Panc1 (cell line): ENCODE results near the gene GBP1.

Experiments
- POLR2AphosphoS5 ChIP-seq: IDR thresholded peaks from 2 replicates; pipeline ENCODE4 v1.6.1; 2012; ENCODE audit warnings: mild to moderate bottlenecking, low read depth, low read length, moderate library complexity
- SIN3A ChIP-seq: IDR thresholded peaks from 2 replicates; pipeline ENCODE4 v1.6.1; 2012; ENCODE audit warnings: low read depth, mild to moderate bottlenecking, low read length, moderate library complexity, borderline replicate concordance; ENCODE audit not compliant: insufficient read depth
- TCF7L2 ChIP-seq: IDR thresholded peaks from 2 replicates; pipeline ENCODE4 v1.6.1; 2011; ENCODE audit warnings: mild to moderate bottlenecking, low read depth, low read length, inconsistent platforms
- TF ChIP-seq, protein P1 (sequence below): fragments of 450-650 bp; IDR thresholded peaks from 2 replicates; pipeline ENCODE4 v1.5.1; 2017; ENCODE audit warnings: mild to moderate bottlenecking
- TF ChIP-seq, protein P2 (sequence below), 2 experiments: IDR thresholded peaks; 2 replicates each; pipeline ENCODE4 v1.6.1; 2011 to 2012; ENCODE audit warnings: low read depth in 2 of 2, control low read depth in 1 of 2, low read length in 1 of 2, mild to moderate bottlenecking in 1 of 2, moderate library complexity in 1 of 2; ENCODE audit not compliant: insufficient read depth in 1 of 2

DNA sequence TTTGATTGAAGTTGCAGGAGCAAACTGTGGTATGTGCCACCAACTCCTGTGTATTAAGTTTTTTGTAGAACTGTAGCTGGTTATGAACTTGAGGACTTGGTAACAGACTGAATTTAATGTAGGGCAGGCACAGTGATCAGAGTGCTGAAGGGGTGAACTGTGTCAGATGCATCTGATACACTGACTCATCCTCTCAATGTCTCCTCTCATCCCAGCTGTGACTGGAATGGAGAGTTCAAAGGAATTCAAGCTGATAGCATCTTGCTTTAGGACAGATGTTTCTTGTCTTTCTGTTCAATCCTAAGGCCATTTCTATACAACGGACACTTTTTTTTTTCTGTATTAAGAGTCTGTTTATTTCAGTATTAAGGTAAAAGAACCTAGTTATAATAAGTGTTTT is 25.0 kb upstream of the GBP1 start:
- TF ChIP-seq, protein P1, sequence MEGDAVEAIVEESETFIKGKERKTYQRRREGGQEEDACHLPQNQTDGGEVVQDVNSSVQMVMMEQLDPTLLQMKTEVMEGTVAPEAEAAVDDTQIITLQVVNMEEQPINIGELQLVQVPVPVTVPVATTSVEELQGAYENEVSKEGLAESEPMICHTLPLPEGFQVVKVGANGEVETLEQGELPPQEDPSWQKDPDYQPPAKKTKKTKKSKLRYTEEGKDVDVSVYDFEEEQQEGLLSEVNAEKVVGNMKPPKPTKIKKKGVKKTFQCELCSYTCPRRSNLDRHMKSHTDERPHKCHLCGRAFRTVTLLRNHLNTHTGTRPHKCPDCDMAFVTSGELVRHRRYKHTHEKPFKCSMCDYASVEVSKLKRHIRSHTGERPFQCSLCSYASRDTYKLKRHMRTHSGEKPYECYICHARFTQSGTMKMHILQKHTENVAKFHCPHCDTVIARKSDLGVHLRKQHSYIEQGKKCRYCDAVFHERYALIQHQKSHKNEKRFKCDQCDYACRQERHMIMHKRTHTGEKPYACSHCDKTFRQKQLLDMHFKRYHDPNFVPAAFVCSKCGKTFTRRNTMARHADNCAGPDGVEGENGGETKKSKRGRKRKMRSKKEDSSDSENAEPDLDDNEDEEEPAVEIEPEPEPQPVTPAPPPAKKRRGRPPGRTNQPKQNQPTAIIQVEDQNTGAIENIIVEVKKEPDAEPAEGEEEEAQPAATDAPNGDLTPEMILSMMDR: no peak
- TF ChIP-seq SIN3A (no peak), POLR2AphosphoS5 (no peak), TCF7L2 (no peak)
- TF ChIP-seq, protein P2, sequence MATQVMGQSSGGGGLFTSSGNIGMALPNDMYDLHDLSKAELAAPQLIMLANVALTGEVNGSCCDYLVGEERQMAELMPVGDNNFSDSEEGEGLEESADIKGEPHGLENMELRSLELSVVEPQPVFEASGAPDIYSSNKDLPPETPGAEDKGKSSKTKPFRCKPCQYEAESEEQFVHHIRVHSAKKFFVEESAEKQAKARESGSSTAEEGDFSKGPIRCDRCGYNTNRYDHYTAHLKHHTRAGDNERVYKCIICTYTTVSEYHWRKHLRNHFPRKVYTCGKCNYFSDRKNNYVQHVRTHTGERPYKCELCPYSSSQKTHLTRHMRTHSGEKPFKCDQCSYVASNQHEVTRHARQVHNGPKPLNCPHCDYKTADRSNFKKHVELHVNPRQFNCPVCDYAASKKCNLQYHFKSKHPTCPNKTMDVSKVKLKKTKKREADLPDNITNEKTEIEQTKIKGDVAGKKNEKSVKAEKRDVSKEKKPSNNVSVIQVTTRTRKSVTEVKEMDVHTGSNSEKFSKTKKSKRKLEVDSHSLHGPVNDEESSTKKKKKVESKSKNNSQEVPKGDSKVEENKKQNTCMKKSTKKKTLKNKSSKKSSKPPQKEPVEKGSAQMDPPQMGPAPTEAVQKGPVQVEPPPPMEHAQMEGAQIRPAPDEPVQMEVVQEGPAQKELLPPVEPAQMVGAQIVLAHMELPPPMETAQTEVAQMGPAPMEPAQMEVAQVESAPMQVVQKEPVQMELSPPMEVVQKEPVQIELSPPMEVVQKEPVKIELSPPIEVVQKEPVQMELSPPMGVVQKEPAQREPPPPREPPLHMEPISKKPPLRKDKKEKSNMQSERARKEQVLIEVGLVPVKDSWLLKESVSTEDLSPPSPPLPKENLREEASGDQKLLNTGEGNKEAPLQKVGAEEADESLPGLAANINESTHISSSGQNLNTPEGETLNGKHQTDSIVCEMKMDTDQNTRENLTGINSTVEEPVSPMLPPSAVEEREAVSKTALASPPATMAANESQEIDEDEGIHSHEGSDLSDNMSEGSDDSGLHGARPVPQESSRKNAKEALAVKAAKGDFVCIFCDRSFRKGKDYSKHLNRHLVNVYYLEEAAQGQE (IDR thresholded peaks at IDR 0.05; ENCODE audit: insufficient read depth in 1 of 2, low read depth in 2 of 2, low read length in 1 of 2): no peak
